AG04450 (cell line): ENCODE measurements around the gene GPC3. TPM values are rescaled to one million over a fixed set of nuclear protein-coding genes. Genes with fewer than 3 reads are reported as not detected.

ENCODE experiments used
- CTCF ChIA-PET: fragments of 300-600, 350-600 bp; formaldehyde crosslinking; extraction: SDS; loops from one replicate; lab custom pipeline; 2022; ENCODE audit warnings: antibody characterized with exemption, inconsistent platforms; lab: Charles Lee
- POLR2A ChIA-PET: fragments of 350-600 bp; formaldehyde crosslinking; extraction: SDS; loops from one replicate; lab custom pipeline; 2021; ENCODE audit warnings: antibody characterized with exemption, inconsistent platforms; lab: Yijun Ruan, JAX
- DNase-seq: peaks from one replicate; pipeline ENCODE4 v3.0.0-alpha.2; 2011; ENCODE audit warnings: low read depth, low spot score
- H3K27ac ChIP-seq: one replicate; pipeline ENCODE4 v1.5.1; 2012; ENCODE audit warnings: low read depth, low read length, control low read depth
- H3K27me3 ChIP-seq: one replicate; pipeline ENCODE4 v1.6.0; 2012; ENCODE audit warnings: low read length; ENCODE audit not compliant: control insufficient read depth, insufficient read depth
- H3K4me3 ChIP-seq: 2 replicates; pipeline ENCODE4 v1.5.1; 2011; ENCODE audit warnings: mild to moderate bottlenecking, low read depth, low read length, control low read depth
- H3K9me3 ChIP-seq: 2 replicates; pipeline ENCODE4 v1.5.1; 2012; ENCODE audit warnings: low read length; ENCODE audit not compliant: control insufficient read depth, insufficient read depth
- polyA plus RNA-seq: library from polyadenylated mRNA; depleted of rRNA; stranded (reverse); fragments of >200 nt; gene quantifications from 2 replicates; pipeline ENCODE4 v1.2.3, GENCODE V29; 2011
- TF ChIP-seq, protein P1 (sequence below): IDR thresholded peaks from 2 replicates; pipeline ENCODE4 v1.5.1; 2011; ENCODE audit warnings: low read depth, low read length, control low read depth, inconsistent platforms

The GPC3 gene
- polyA plus RNA-seq, 1 experiment, result not detected

DNA sequence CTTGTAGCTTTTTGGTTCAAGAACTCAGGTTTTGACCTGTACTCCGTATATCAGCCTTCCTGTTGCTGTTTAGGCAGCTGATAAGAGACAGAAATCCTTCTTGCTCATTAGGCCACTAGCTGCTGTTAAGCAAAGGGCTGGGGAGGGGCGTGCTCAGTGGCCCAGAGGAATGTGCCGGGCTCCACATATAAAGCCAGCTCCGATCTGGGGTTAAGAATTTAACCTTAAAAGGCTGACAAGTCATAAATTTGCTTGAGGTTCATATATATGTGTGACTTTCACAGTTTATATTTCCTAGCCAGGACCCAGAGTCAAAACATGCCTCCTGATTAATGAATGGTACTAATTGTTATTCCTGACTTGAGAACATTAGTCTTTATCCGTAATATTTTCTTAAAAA, 15.3 kb downstream of the GPC3 start:
- H3K4me3 ChIP-seq, result no peak overlapping the region
- CTCF ChIA-PET, result no interaction called here

DNA sequence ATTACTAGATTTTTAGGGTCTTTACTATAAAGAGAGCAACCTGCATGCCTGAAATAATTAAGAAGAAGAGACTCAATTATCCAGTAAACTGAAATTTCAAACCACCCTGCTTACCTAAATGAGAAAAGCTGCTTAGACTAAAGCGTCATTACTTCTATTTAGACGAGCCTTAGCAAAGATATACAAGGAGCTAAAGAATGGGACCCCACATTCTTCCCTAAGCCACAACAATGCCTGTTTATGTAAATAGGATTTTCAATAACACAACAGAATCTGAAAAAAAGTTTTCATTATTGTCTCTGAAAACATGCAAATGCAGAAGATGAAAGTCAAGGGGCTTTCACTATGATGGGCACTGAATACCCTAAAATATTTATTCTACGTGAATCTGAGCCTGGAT, 16.2 kb downstream of the GPC3 start:
- no peaks in the 10 kb centered on the region for H3K9me3 ChIP-seq
- no peak overlapping the region for H3K4me3 ChIP-seq
- no peak overlapping the region for H3K27ac ChIP-seq
- ChIA-PET POLR2A (no interaction called here), CTCF (no interaction called here)
- DNase-seq, result no peak
- TF ChIP-seq, protein P1, sequence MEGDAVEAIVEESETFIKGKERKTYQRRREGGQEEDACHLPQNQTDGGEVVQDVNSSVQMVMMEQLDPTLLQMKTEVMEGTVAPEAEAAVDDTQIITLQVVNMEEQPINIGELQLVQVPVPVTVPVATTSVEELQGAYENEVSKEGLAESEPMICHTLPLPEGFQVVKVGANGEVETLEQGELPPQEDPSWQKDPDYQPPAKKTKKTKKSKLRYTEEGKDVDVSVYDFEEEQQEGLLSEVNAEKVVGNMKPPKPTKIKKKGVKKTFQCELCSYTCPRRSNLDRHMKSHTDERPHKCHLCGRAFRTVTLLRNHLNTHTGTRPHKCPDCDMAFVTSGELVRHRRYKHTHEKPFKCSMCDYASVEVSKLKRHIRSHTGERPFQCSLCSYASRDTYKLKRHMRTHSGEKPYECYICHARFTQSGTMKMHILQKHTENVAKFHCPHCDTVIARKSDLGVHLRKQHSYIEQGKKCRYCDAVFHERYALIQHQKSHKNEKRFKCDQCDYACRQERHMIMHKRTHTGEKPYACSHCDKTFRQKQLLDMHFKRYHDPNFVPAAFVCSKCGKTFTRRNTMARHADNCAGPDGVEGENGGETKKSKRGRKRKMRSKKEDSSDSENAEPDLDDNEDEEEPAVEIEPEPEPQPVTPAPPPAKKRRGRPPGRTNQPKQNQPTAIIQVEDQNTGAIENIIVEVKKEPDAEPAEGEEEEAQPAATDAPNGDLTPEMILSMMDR, result no peak
- no peaks in the 10 kb centered on the region for H3K27me3 ChIP-seq

More for the DNA sequence above, 15.3 kb downstream of the GPC3 start:
- DNase-seq, result no peak
- Histone ChIP-seq H3K27ac (no peak overlapping the region), H3K9me3 (no peaks in the 10 kb centered on the region), H3K27me3 (no peaks in the 10 kb centered on the region)
- TF ChIP-seq, protein P1, result no peak
- POLR2A ChIA-PET, result no interaction called here

DNA sequence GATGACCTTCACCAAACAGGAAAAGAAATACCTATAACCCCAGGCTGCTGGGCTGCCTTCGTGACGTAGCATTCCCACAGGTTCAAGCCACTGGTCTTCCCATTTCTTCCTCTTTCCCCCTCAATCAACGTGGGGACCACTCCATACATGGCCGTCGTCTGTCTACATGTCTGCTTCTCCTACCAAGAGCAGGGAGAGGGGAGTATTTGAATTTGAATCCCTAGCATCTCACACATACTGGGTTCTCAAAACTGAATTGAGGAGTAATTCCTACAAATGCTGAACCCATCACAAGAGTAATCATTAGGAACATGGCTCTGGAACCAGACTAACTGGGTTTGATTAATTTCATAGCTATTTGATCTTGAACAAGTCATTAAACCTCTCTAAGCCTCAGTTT, 17.3 kb downstream of the GPC3 start:
- no peak for DNase-seq
- H3K4me3 ChIP-seq, result no peak overlapping the region
- H3K9me3 ChIP-seq, result no peaks in the 10 kb centered on the region
- H3K27me3 ChIP-seq, result no peaks in the 10 kb centered on the region
- CTCF ChIA-PET, result no interaction called here
- no peak overlapping the region for H3K27ac ChIP-seq
- TF ChIP-seq, protein P1, result no peak
- POLR2A ChIA-PET, result no interaction called here

DNA sequence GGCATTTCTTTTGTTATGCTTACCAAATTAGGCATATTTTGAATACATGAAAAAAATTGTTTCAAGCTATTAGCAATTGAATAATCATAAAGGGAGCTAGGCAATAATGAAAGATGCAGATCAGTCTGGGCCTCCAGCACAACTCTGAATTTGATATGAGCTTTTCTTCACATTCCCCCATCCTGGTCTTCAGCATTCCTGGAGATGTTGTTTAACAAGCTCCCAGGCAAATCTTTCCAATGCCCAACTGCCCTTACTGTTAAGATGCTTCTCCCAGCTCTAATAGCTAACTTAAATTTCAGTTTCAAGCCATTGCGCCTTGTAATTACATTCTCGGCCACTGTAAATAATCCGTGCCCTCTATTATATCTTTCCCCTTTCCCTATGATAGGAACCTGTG, 19.2 kb downstream of the GPC3 start:
- CTCF ChIA-PET, result no interaction called here
- POLR2A ChIA-PET, result no interaction called here
- no peaks in the 10 kb centered on the region for H3K9me3 ChIP-seq
- H3K4me3 ChIP-seq, result no peak overlapping the region
- DNase-seq, result no peak
- TF ChIP-seq, protein P1, result no peak
- H3K27me3 ChIP-seq, result no peaks in the 10 kb centered on the region
- H3K27ac ChIP-seq, result no peak overlapping the region

DNA sequence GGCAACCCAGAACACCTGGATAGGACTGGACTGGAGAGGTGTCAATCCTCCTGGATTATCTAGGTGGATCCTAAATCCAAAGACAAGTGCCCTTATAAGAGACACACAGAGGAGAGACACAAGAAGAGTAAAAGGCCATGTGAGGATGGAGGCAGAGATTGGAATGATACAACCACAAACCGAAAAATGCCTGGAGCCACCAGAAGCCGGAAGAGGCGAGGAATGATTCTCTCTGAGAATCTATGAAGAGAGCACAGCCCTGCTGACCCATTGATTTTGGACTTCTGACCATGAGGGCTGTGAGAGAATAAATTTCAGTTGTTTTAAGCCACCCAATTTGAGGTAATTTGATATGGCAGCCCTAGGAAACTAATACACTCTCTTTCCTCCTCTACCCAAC, 20.1 kb downstream of the GPC3 start:
- TF ChIP-seq, protein P1, result no peak
- H3K9me3 ChIP-seq, result no peaks in the 10 kb centered on the region
- no peak overlapping the region for H3K27ac ChIP-seq
- CTCF ChIA-PET, result no interaction called here
- DNase-seq, result no peak
- no peaks in the 10 kb centered on the region for H3K27me3 ChIP-seq
- H3K4me3 ChIP-seq, result no peak overlapping the region
- POLR2A ChIA-PET, result no interaction called here
